A375 (cell line): ENCODE data around the gene ANKRD12. TPM values are rescaled to one million over a fixed set of nuclear protein-coding genes. Genes with fewer than 3 reads are reported as not detected.

Experiments used
- small RNA-seq: library from RNA; depleted of rRNA; stranded (forward); fragments of <200 nt; gene quantifications from one replicate; pipeline ENCODE3, GENCODE V24; 2014
- total RNA-seq: library from RNA; depleted of rRNA; stranded (reverse); fragments of >200 nt; shearing (Covaris generic); gene quantifications from 2 replicates; pipeline ENCODE4 v1.2.3, GENCODE V29; 2014; rRNA removed

Gene ANKRD12
- 9.8 and 24.3 TPM in 2 replicates for total RNA-seq

GRCh38 chr18:9136315-9137155 lies at the start of gene ANKRD12:
Gene ANKRD12, plus strand, starts transcription at chr18:9136781. Its CDS starts 45,652 bp downstream, at chr18:9182433.

GRCh38 chr18:9102508-9103375 lies 33.8 kb upstream of the ANKRD12 start, which contains the start of gene NDUFV2:
Gene NDUFV2, plus strand, starts transcription at chr18:9102699. Its CDS starts 45 bp downstream, at chr18:9102744.

GRCh38 chr18:9334329-9334972 lies 197.9 kb downstream of the ANKRD12 start, which contains the start of gene TWSG1:
Gene TWSG1, plus strand, starts transcription at chr18:9334773. Its CDS starts 2,457 bp downstream, at chr18:9337230.

Small RNA genes within 50 kb of the gene (small RNA-seq; reads per million reads assigned to genes)
- gene RF00019: not detected

Other genes with a start within 250 kb of the ANKRD12 start
- 131 and 147 TPM in 2 replicates for gene NDUFV2, start 34.1 kb upstream of the ANKRD12 start, total RNA-seq
- 11.4 and 12.1 TPM in 2 replicates for gene TWSG1, start 198.0 kb downstream of the ANKRD12 start, total RNA-seq